ENCODE measurements around the gene TSHZ1.

DNA sequence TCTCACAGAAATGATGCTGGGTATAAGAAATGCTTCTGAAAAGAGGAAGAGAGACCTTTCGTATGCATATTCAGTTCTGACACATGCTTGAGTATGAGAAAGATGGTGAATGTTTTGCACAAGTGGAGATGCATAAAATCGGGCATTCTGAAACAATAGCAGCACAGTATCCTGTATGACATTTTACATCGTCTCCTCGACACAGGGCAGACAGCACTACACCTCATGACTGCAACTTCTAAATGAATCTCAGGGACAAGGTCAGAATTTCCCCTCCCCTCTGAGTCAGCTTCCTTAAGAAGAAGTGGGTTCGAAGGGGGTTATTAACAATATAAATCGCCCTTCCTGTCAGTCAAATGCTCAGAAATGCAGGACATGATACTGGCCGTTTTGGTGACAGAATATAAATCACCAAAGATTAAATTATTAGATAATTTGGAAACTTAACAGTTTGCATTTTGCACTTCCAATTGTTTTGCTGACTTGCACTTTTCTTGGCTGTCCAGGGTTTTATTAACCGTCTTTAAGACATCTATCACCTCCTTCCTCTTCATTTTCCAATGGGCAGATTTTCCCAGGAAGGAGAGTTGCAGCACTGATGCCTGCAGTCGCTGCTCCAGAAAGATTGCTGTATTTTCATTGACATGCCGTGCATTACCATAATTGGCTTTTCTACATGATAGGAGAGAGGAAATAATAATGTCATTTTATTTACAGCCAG is 57.2 kb downstream of the TSHZ1 start:
- TF ChIP-seq EZH2 (IDR thresholded peaks at IDR 0.05; ENCODE audit: insufficient read depth, poor library complexity, severe bottlenecking) (no peak), EZH2phosphoT487 (IDR thresholded peaks at IDR 0.05; ENCODE audit: insufficient read depth, low read depth) (no peak)
